H54 (cell line): ENCODE results near the gene THADA.
A peak's percentile ranks its signal among the peaks of the same experiment; 100 is the strongest.

Experiments
- DNase-seq: peaks from one replicate; pipeline ENCODE4 v3.0.0; 2011; ENCODE audit warnings: low spot score, mixed read lengths; ENCODE audit not compliant: insufficient read length
- FAIRE-seq: peaks from 3 replicates; lab custom pipeline; 2011; peaks lifted over from hg19 to GRCh38; lab: Jason Lieb, UNC
- POLR2A ChIP-seq: IDR thresholded peaks from 2 replicates; pipeline ENCODE4 v1.6.1; 2011; ENCODE audit warnings: low read depth, mild to moderate bottlenecking, low read length

Gene THADA

DNA sequence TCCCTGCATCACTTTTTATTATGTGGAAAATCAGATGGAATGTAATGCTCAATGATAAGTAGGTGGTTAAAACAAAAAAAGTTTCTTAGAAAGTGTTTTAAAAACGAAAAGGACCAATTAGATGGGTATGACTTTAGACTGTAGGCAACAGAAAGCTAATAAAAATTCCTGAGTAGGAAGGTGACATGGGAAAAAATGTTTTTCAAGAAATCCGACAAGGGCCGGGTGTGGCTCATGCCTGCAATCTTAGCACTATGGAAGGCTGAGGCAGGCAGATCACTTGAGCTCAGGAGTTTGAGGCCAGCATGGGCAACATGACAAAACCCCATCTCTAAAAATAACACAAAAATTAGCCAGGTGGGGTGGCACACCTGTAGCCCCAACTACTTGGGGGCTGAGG, 126.1 kb downstream of the THADA start:
- FAIRE-seq (no peak), DNase-seq (no peak)
- no peak for TF ChIP-seq POLR2A

DNA sequence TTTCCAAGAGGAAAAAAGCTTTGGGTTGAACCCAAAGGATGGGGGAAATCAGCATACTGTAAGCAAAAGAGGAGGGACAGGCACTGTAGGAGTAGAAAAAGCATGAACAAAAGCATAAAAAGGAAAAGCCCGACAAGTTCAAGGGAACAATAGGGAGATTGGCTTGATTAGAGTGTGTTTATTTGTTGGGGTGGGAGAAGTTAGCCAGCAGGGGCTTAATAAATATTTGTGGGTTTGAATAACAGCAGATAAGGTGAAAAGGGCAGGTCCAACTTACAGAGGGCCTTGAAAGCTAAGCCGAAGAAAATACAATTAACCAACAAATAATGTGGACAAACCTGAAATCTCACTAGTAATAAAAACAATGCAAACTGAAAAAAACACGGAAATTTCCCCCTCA, 126.7 kb downstream of the THADA start:
- TF ChIP-seq POLR2A, result no peak
- DNase-seq (no peak), FAIRE-seq (no peak)

DNA sequence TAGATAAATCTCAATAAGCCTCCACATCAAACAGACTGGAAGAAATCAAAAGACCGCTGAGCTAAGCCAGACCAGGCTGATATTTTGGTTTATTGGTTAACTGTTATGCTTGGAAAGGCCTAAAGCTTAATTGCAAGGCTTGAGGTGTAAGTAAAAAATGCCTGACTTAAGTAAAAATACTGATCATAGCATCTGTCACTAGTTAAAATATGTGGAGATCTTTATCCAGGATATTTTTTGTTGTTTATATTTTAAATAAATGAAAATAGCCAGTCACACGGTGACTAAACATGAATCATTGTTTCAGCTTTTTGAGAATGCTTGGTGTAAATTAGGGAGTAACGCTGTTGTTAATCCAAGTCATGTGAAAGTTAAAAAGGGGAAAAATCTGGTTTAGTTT, 127.9 kb downstream of the THADA start:
- no peak for TF ChIP-seq POLR2A
- DNase-seq, result peak; percentile 9
- FAIRE-seq, result peak; percentile 90

DNA sequence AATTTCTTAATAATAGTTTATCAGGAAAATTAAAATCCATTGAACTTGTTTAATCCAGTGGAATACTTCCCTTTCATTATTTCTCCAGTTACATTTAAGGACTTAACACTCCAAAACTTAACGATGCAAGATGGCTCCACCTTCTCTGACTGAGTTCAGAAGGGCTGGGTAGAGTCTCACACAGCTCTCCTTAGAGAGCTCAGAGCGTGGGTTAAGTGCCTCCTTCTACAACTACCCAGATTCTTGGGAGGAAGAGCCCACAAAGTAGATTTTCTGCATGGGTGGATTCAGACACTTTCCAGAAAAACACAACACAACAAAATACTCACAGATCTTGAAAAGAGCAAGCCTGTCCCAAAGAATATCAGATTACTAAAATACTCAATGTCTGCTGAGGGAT, 130.6 kb downstream of the THADA start:
- TF ChIP-seq POLR2A, result no peak
- FAIRE-seq, result no peak
- no peak for DNase-seq

- peak; percentile 6 for FAIRE-seq
- TF ChIP-seq POLR2A, result no peak
- DNase-seq, result no peak
These were observed 131.2 kb downstream of the THADA start for GRCh38 chr2:43464590-43464989.

DNA sequence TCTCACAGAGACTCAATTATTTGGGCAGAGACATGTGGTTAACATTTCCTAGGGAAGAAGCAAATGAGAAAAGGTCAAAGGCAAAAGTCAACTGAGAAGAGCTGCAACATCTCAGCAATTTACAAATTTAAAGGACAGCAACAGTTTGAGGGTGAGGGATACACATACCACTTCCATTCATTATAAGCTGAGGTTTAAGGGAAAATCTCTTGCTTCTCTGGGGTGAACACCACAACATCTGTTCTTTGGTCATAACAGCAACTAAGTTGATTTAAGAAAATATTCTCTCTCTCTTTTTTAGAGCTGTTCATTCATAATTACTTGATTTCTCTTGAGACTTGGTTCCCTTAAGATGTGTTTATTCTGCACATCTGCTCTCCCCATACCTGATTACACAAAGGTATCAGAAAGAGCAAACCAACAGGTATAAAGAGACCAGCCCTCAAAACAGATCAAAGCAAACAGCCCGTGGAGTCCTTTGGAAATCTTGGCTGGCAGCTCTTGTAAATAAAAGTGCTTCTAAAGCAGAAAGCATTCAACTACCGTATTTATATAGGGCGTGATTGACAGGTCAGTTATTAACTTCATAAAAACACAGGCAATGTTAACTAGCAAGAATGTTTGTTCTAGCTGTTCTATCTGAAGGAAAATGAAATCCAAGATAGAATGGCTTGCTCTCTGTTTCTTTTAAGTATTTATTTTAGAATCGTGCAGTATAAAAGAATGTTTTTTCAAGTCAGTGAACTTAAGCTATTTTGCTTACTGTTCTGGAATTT, 132.8 kb downstream of the THADA start:
- DNase-seq, result no peak
- TF ChIP-seq POLR2A, result no peak

DNA sequence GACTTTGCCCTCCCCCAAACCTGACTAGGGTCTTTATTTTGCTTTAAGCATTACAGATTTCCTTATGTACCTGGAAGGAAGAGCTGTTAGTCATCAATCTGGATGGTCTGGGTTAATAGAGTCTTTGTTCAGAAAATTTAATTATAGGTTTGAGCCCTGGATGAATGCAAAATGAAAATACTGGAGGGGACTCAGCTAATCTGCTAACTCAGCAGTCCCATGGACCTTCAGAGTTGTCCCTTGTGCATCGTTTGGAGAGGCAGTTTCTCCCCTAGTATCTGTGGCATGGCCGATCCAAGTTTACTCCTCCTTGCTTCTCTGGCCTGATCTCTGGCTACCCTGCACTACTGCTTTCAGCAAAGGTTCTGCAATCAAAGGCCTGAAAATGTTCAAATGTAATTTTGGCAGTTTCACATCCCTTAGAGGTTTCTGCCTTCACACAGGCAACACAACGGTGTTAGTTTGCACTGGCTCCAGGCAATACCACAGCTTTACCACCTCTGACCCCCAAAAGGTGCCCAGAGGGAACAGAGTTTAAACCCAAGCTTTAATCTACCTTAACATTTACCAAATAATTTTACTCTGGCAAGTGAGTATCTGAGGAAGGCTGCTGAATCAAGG, 134.3 kb downstream of the THADA start:
- no peak for TF ChIP-seq POLR2A
- DNase-seq, result no peak
- no peak for FAIRE-seq

More for the DNA sequence above, 132.8 kb downstream of the THADA start:
- FAIRE-seq, result no peak

GRCh38 chr2:43460611-43461365, 135.1 kb downstream of the THADA start:
- no peak for TF ChIP-seq POLR2A
- FAIRE-seq, result no peak

GRCh38 chr2:43460174-43460546, 135.7 kb downstream of the THADA start:
- FAIRE-seq (no peak), DNase-seq (no peak)
- no peak for TF ChIP-seq POLR2A

More at GRCh38 chr2:43460611-43461365, 135.1 kb downstream of the THADA start:
- no peak for DNase-seq

- peak; percentile 83 for FAIRE-seq
- no peak for TF ChIP-seq POLR2A
- no peak for DNase-seq
These were observed 136.2 kb downstream of the THADA start for GRCh38 chr2:43459446-43460173.

DNA sequence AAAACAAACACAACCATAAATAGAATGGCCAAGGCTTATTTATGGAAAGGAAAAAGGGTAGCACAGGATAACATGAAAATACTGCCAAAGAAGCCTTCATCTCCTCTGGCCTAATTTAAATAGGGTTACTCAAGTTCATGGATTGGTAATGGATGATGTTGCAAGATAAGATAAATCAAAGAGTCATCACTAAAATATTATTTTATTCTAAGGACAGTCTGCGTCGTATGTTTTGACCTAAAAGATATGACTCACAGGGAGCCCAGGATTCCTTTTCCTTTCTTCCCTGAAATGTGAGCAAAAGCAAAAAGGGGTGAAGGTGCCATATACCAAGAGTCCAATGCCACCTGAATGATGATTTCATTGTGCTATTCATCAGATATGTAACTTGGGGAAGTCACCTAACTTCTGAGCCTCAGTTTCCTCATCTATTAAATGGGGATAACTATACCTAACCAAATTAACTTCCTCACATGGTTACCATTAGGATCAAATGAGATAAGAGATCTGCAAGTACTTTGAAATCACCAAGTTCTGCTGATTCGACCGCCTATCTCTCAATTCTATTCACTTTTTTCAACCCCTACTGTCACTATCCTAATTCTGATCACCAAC, 137.7 kb downstream of the THADA start:
- DNase-seq, result peak; percentile 9
- peak; percentile 70 for FAIRE-seq
- TF ChIP-seq POLR2A, result no peak

DNA sequence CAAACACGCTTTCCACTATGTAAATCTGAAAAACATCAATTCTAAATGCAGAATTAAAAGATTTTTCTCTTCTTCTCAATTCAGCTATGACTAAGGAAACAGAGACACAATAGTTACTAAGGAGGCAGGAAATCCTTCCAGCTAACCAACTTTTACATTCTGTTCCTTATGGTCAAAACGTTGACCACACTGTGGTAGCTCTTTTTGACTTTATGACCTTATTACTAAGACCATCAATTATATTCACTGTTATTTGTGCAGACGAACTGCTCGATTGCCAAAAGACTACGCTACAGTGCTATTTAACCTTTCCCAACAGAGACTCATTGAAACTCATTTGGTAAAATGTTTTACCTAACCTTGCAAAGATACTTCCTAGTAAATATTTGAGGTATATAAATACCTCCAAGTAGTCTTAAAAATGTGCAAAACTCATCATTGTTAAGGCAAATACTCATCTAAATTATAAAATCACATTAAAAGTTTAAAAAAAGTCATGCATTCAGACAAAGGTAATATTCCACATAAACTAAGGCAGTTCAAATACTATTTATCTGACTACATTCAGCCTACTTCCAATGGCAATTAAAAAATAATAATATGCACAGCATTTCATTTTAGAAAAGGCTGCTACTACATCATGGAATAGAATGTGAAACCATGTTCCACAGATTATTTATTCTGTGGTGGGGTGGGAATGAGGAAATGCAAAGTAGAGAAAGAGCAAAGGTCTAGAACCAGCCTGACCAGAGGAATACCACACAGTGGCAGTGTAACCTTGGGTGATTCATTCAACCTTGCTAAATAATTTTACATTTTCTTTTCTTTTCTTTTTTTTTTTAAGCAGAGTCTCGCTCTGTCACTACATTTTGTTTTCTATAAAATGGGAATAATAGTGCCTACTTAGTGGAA, 139.9 kb downstream of the THADA start:
- FAIRE-seq (peak; percentile 96), DNase-seq (no peak)
- no peak for TF ChIP-seq POLR2A

DNA sequence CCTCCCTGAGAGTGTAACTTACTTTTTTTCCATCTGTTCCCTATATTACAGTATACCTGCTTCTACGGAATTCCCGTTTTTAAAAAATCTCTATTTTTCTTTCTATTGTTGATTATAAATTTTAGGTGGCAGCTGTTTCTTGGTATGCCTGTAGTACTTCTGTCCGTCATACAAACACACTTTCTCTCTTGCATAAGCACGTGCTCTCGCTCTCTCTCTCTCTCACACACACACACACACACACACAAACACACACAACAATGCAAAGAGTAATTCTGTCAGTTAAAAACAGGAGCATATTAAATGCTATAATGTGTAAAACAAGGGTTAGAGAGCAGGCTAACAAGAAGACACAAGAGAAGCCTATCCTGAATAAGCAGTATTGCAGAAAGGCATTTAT, 140.5 kb downstream of the THADA start:
- TF ChIP-seq POLR2A, result no peak
- FAIRE-seq, result no peak
- no peak for DNase-seq
